HepG2 (cell line): Measurements from ENCODE around the gene IL17RB. TPM values are rescaled to one million over a fixed set of nuclear protein-coding genes. Genes with fewer than 3 reads are reported as not detected.

Source experiments
- CBX5 ChIP-seq: sonication (generic); formaldehyde crosslinking; IDR thresholded peaks from 2 replicates; pipeline ENCODE4 v1.4.0; 2020; ENCODE audit warnings: missing genetic modification reagents, borderline replicate concordance
- CHD4 ChIP-seq: fragments of 200-600 bp; sonication (generic); IDR thresholded peaks from 2 replicates; pipeline ENCODE4 v1.7.0; 2017; ENCODE audit warnings: mild to moderate bottlenecking, low read length, borderline replicate concordance
- CREBL2 ChIP-seq: sonication (generic); formaldehyde crosslinking; IDR thresholded peaks from 2 replicates; pipeline ENCODE4 v1.8.1; 2023; ENCODE audit warnings: missing genetic modification reagents, mild to moderate bottlenecking, borderline replicate concordance
- KMT2B ChIP-seq: IDR thresholded peaks from 2 replicates; pipeline ENCODE4 v1.6.1; 2016; ENCODE audit warnings: missing genetic modification reagents, missing compliant biosample characterization
- SP1 ChIP-seq, 2 experiments: fragments of 450-650 bp in 1 of 2; sonication (generic) in 1 of 2; formaldehyde crosslinking in 1 of 2; IDR thresholded peaks; 2 replicates each; pipeline versions ENCODE4 v1.4.0 to v1.6.1; 2016 to 2020; ENCODE audit warnings: missing genetic modification reagents in 1 of 2
- SYNCRIP ChIP-seq: fragments of 200-400 bp; formaldehyde crosslinking; IDR thresholded peaks from 2 replicates; pipeline ENCODE4 v1.6.1; 2018; ENCODE audit warnings: mild to moderate bottlenecking, low read depth, low read length; ENCODE audit not compliant: insufficient read depth
- XRCC5 ChIP-seq: fragments of 200-400 bp; formaldehyde crosslinking; optimal IDR thresholded peaks from 2 replicates; pipeline ENCODE3; 2017; ENCODE audit warnings: mild to moderate bottlenecking, low read length
- ZFP36L2 ChIP-seq: sonication (generic); formaldehyde crosslinking; IDR thresholded peaks from 2 replicates; pipeline ENCODE4 v1.4.0; 2020; ENCODE audit warnings: missing genetic modification reagents
- ZNF121 ChIP-seq: sonication (generic); formaldehyde crosslinking; IDR thresholded peaks from 2 replicates; pipeline ENCODE4 v1.5.0; 2020; ENCODE audit warnings: mild to moderate bottlenecking, missing genetic modification reagents
- ZNF292 ChIP-seq: sonication (generic); formaldehyde crosslinking; IDR thresholded peaks from 2 replicates; pipeline ENCODE4 v1.8.1; 2022; ENCODE audit warnings: mild to moderate bottlenecking, low read depth, missing genetic modification reagents, borderline replicate concordance
- polyA plus RNA-seq, 8 experiments: library from polyadenylated mRNA; depleted of rRNA in 3 of 8; stranded (reverse) in 7 of 8; unstranded in 1 of 8; fragments of >200 nt; fragmentation: Illumina TruSeq in 4 of 8; extraction: Trizol in 4 of 8; gene quantifications; 2 replicates each; pipeline versions ENCODE4 v1.2.1 to v1.2.3, GENCODE V29; 2011 to 2016; ENCODE audit warnings: low read depth in 4 of 8, missing spikeins in 1 of 8, mixed read lengths in 1 of 8; ENCODE audit not compliant: insufficient read depth in 1 of 8
- total RNA-seq, 5 experiments: library from RNA; depleted of rRNA; stranded (reverse); fragments of >200 nt; fragmentation: Illumina TruSeq; extraction: Trizol; gene quantifications; 2 replicates each; pipeline ENCODE4 v1.2.3, GENCODE V29; 2016; ENCODE audit warnings: low read depth in 1 of 5
- TF ChIP-seq, protein P1 (sequence below): sonication (generic); formaldehyde crosslinking; IDR thresholded peaks from 2 replicates; pipeline ENCODE4; 2020; ENCODE audit warnings: missing genetic modification reagents, mild to moderate bottlenecking, borderline replicate concordance
- TF ChIP-seq, protein P2 (sequence below): sonication (generic); formaldehyde crosslinking; IDR thresholded peaks from 2 replicates; pipeline ENCODE4 v1.8.0; 2022; ENCODE audit warnings: mild to moderate bottlenecking, missing genetic modification reagents, moderate library complexity
- TF ChIP-seq, protein P3 (sequence below): sonication (generic); formaldehyde crosslinking; IDR thresholded peaks from 2 replicates; pipeline ENCODE4 v1.9.0; 2021; ENCODE audit warnings: missing genetic modification reagents, borderline replicate concordance
- TF ChIP-seq, protein P4 (sequence below): IDR thresholded peaks from 2 replicates; pipeline ENCODE4 v1.6.1; 2016; ENCODE audit warnings: mild to moderate bottlenecking
- TF ChIP-seq, protein P5 (sequence below): IDR thresholded peaks from 2 replicates; pipeline ENCODE4 v1.6.1; 2016; ENCODE audit warnings: missing compliant biosample characterization, missing genetic modification reagents, borderline replicate concordance
- TF ChIP-seq, protein P6 (sequence below): sonication (generic); formaldehyde crosslinking; IDR thresholded peaks from 2 replicates; pipeline ENCODE4 v1.4.0; 2020; ENCODE audit warnings: missing genetic modification reagents, borderline replicate concordance

The IL17RB gene
- total and polyA plus RNA-seq, 2 of the 13 experiments (the other 11 are each of a cell fraction or from before 2014, with no cell fraction given), result 130 to 190 TPM

GRCh38 chr3:53881691-53882593 lies 35.6 kb downstream of the IL17RB start, which contains the start of gene ACTR8 (continued):
- TF ChIP-seq ZNF292 (CRISPR knock-in tag) (no peak), ZNF121 (CRISPR knock-in tag) (peak; percentile 26; the same call in 1 of the 2 replicates), XRCC5 (peak; percentile 45), SP1 (IDR thresholded peaks at IDR 0.05) (no peak), SP1 (CRISPR knock-in tag; IDR thresholded peaks at IDR 0.05) (peak; percentile 63), CHD4 (no peak), KMT2B (CRISPR knock-in tag) (peak; percentile 89), CBX5 (CRISPR knock-in tag) (peak; percentile 56; the same call in 1 of the 2 replicates), SYNCRIP (no peak), CREBL2 (no peak; the same call in 1 of the 2 replicates), ZFP36L2 (CRISPR knock-in tag) (0 out of 2 replicates have a peak, but pooled peaks have one; percentile 32)
- TF ChIP-seq, protein P1, sequence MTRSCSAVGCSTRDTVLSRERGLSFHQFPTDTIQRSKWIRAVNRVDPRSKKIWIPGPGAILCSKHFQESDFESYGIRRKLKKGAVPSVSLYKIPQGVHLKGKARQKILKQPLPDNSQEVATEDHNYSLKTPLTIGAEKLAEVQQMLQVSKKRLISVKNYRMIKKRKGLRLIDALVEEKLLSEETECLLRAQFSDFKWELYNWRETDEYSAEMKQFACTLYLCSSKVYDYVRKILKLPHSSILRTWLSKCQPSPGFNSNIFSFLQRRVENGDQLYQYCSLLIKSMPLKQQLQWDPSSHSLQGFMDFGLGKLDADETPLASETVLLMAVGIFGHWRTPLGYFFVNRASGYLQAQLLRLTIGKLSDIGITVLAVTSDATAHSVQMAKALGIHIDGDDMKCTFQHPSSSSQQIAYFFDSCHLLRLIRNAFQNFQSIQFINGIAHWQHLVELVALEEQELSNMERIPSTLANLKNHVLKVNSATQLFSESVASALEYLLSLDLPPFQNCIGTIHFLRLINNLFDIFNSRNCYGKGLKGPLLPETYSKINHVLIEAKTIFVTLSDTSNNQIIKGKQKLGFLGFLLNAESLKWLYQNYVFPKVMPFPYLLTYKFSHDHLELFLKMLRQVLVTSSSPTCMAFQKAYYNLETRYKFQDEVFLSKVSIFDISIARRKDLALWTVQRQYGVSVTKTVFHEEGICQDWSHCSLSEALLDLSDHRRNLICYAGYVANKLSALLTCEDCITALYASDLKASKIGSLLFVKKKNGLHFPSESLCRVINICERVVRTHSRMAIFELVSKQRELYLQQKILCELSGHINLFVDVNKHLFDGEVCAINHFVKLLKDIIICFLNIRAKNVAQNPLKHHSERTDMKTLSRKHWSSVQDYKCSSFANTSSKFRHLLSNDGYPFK, result peak; percentile 85; the same call in 1 of the 2 replicates
- TF ChIP-seq, protein P2, sequence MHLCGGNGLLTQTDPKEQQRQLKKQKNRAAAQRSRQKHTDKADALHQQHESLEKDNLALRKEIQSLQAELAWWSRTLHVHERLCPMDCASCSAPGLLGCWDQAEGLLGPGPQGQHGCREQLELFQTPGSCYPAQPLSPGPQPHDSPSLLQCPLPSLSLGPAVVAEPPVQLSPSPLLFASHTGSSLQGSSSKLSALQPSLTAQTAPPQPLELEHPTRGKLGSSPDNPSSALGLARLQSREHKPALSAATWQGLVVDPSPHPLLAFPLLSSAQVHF (CRISPR knock-in tag), result no peak
- TF ChIP-seq, protein P3, sequence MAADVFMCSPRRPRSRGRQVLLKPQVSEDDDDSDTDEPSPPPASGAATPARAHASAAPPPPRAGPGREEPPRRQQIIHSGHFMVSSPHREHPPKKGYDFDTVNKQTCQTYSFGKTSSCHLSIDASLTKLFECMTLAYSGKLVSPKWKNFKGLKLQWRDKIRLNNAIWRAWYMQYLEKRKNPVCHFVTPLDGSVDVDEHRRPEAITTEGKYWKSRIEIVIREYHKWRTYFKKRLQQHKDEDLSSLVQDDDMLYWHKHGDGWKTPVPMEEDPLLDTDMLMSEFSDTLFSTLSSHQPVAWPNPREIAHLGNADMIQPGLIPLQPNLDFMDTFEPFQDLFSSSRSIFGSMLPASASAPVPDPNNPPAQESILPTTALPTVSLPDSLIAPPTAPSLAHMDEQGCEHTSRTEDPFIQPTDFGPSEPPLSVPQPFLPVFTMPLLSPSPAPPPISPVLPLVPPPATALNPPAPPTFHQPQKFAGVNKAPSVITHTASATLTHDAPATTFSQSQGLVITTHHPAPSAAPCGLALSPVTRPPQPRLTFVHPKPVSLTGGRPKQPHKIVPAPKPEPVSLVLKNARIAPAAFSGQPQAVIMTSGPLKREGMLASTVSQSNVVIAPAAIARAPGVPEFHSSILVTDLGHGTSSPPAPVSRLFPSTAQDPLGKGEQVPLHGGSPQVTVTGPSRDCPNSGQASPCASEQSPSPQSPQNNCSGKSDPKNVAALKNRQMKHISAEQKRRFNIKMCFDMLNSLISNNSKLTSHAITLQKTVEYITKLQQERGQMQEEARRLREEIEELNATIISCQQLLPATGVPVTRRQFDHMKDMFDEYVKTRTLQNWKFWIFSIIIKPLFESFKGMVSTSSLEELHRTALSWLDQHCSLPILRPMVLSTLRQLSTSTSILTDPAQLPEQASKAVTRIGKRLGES, result no peak
- TF ChIP-seq, protein P4, sequence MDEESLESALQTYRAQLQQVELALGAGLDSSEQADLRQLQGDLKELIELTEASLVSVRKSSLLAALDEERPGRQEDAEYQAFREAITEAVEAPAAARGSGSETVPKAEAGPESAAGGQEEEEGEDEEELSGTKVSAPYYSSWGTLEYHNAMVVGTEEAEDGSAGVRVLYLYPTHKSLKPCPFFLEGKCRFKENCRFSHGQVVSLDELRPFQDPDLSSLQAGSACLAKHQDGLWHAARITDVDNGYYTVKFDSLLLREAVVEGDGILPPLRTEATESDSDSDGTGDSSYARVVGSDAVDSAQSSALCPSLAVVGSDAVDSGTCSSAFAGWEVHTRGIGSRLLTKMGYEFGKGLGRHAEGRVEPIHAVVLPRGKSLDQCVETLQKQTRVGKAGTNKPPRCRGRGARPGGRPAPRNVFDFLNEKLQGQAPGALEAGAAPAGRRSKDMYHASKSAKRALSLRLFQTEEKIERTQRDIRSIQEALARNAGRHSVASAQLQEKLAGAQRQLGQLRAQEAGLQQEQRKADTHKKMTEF, result peak; percentile 91
- TF ChIP-seq, protein P5, sequence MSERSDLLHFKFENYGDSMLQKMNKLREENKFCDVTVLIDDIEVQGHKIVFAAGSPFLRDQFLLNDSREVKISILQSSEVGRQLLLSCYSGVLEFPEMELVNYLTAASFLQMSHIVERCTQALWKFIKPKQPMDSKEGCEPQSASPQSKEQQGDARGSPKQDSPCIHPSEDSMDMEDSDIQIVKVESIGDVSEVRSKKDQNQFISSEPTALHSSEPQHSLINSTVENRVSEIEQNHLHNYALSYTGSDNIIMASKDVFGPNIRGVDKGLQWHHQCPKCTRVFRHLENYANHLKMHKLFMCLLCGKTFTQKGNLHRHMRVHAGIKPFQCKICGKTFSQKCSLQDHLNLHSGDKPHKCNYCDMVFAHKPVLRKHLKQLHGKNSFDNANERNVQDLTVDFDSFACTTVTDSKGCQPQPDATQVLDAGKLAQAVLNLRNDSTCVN (CRISPR knock-in tag), result peak; percentile 68; the same call in 1 of the 2 replicates
- TF ChIP-seq, protein P6, sequence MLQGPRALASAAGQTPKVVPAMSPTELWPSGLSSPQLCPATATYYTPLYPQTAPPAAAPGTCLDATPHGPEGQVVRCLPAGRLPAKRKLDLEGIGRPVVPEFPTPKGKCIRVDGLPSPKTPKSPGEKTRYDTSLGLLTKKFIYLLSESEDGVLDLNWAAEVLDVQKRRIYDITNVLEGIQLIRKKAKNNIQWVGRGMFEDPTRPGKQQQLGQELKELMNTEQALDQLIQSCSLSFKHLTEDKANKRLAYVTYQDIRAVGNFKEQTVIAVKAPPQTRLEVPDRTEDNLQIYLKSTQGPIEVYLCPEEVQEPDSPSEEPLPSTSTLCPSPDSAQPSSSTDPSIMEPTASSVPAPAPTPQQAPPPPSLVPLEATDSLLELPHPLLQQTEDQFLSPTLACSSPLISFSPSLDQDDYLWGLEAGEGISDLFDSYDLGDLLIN (CRISPR knock-in tag), result no peak
